Thymus (tissue), 14 donors: ENCODE data around the gene CEP152. TPM values are rescaled to one million over a fixed set of nuclear protein-coding genes. Genes with fewer than 3 reads are reported as not detected.
"Not testable (repeated sequence)": the region's sequence is repeated elsewhere in the genome, so short reads cannot be mapped to it uniquely, and the experiment has no call there.

Experiments
- DNase-seq, 9 donors: peaks; one replicate each; pipeline ENCODE4 v3.0.0-alpha.2; 2013; ENCODE audit warnings: low spot score in 9 of 9, low read depth in 6 of 9, missing footprints in 1 of 9
- H3K27ac ChIP-seq, 2 donors: one replicate each; pipeline ENCODE4 v1.5.1; 2013; ENCODE audit warnings: control low read depth in 1 of 2, low read depth in 1 of 2, low read length in 1 of 2, mild to moderate bottlenecking in 1 of 2, moderate library complexity in 1 of 2
- H3K27me3 ChIP-seq, 2 donors: one replicate each; pipeline ENCODE4 v1.5.1; 2013; ENCODE audit warnings: low read length in 1 of 2; ENCODE audit not compliant: control insufficient read depth in 2 of 2, insufficient read depth in 1 of 2
- H3K36me3 ChIP-seq, 2 donors: one replicate each; pipeline ENCODE4 v1.5.1; 2013; ENCODE audit warnings: low read length in 1 of 2, mild to moderate bottlenecking in 1 of 2, moderate library complexity in 1 of 2; ENCODE audit not compliant: control insufficient read depth in 2 of 2, insufficient read depth in 2 of 2
- H3K4me1 ChIP-seq, 2 donors: one replicate each; pipeline ENCODE4 v1.5.1; 2013; ENCODE audit warnings: low read length in 2 of 2; ENCODE audit not compliant: control insufficient read depth in 2 of 2, insufficient read depth in 2 of 2
- H3K4me3 ChIP-seq, 2 donors: one replicate each; pipeline ENCODE4 v1.5.1; 2013; ENCODE audit warnings: low read length in 2 of 2, control low read depth in 1 of 2, mild to moderate bottlenecking in 1 of 2
- H3K9me3 ChIP-seq, 2 donors: one replicate each; pipeline ENCODE4 v1.5.1; 2013; ENCODE audit warnings: low read length in 1 of 2, mild to moderate bottlenecking in 1 of 2; ENCODE audit not compliant: control insufficient read depth in 2 of 2, insufficient read depth in 1 of 2
- WGBS: extraction: QIAGEN DNeasy Blood & Tissue Kit; methylation state at CpG from one replicate; pipeline ENCODE4 v1.1.7; 2013; 5-methylcytosine and 5-hydroxymethylcytosine counted together
- long read RNA-seq, 10 donors: transcript quantifications; one replicate each; lab custom pipeline, GENCODE V29; 2026
- polyA plus RNA-seq: library from polyadenylated mRNA; stranded (reverse); fragments of 200-250 nt; gene quantifications from one replicate; pipeline ENCODE4 v1.2.3, GENCODE V29; 2013
- total RNA-seq: library from RNA; stranded (reverse); fragments of 120-200 nt; gene quantifications from one replicate; pipeline ENCODE4 v1.2.4, GENCODE V29; 2013
- donor health status: healthy.

Gene CEP152
- total RNA-seq (9.1 TPM), polyA plus RNA-seq (3.0 TPM)
- long read RNA-seq, donor 1 = 0 reads
- long read RNA-seq, donor 2 = 0 reads
- long read RNA-seq, donor 3, partial matches to known transcripts = 8 of 8 reads
- long read RNA-seq, donor 3, other reads (novel, unspliced or antisense) = 0 of 8 reads
- long read RNA-seq, donor 4 = 0 reads
- long read RNA-seq, donor 5, partial matches to known transcripts = 5 of 7 reads
- long read RNA-seq, donor 5, other reads (novel, unspliced or antisense) = 0 of 7 reads
- long read RNA-seq, donor 6 = 0 reads
- long read RNA-seq, donor 7, full-length matches to known transcripts = 1 of 1 reads
- long read RNA-seq, donor 7, partial matches to known transcripts = 0 of 1 reads
- long read RNA-seq, donor 7, other reads (novel, unspliced or antisense) = 0 of 1 reads
- long read RNA-seq, donor 8 = 0 reads
- long read RNA-seq, donor 9, full-length matches to known transcripts = 2 of 2 reads
- long read RNA-seq, donor 9, partial matches to known transcripts = 0 of 2 reads
- long read RNA-seq, donor 9, other reads (novel, unspliced or antisense) = 0 of 2 reads
- long read RNA-seq, donor 10 = 0 reads

- peaks cover 6 to 12% of the 10 kb centered on the region in 2 donors for H3K4me1 ChIP-seq
- WGBS = 1% methylated on average over 51 of the region's 51 CpGs
- peak within 1 kb of the TSS; percentile 70 to 75 for H3K27ac ChIP-seq
- H3K4me3 ChIP-seq = peak within 1 kb of the TSS; percentile 68 to 81
- H3K27me3 ChIP-seq = peaks cover 0 to 2% of the 10 kb centered on the region in 2 donors
- H3K36me3 ChIP-seq = no peaks in the 10 kb centered on the region
- DNase-seq = peak; percentile 96 to 100 (median 99)
- no peaks in the 10 kb centered on the region for H3K9me3 ChIP-seq
Measured at GRCh38 chr15:48810414-48811324, at the start of gene CEP152. TSS of gene CEP152 (minus strand) at chr15:48811069. CDS start at chr15:48805649, 5,420 bp downstream.

- Histone ChIP-seq H3K4me3 (no peak overlapping the region), H3K4me1 (peaks cover 0 to 5% of the 10 kb centered on the region in 2 donors), H3K27me3 (no peaks in the 10 kb centered on the region), H3K9me3 (no peaks in the 10 kb centered on the region), H3K27ac (no peak overlapping the region), H3K36me3 (no peaks in the 10 kb centered on the region)
- 95% methylated on average over 2 of the region's 2 CpGs for WGBS
- DNase-seq = no peak
Measured at GRCh38 chr15:48859426-48859825, 48.6 kb upstream of the CEP152 start.

GRCh38 chr15:48858401-48858800, 47.5 kb upstream of the CEP152 start:
- no peak overlapping the region for H3K4me3 ChIP-seq
- DNase-seq = no peak
- H3K9me3 ChIP-seq = no peaks in the 10 kb centered on the region
- no peak overlapping the region for H3K27ac ChIP-seq
- no peaks in the 10 kb centered on the region for H3K27me3 ChIP-seq
- H3K4me1 ChIP-seq = peaks cover 0 to 5% of the 10 kb centered on the region in 2 donors
- 16% methylated on average over 2 of the region's 2 CpGs for WGBS
- H3K36me3 ChIP-seq = no peaks in the 10 kb centered on the region

- no peak for DNase-seq
- H3K9me3 ChIP-seq = no peaks in the 10 kb centered on the region
- 78% methylated on average over 2 of the region's 2 CpGs for WGBS
Measured at GRCh38 chr15:48856942-48857341, 46.1 kb upstream of the CEP152 start.

GRCh38 chr15:48855501-48856440, 44.9 kb upstream of the CEP152 start:
- WGBS = 84% methylated on average over 6 of the region's 6 CpGs
- Histone ChIP-seq H3K4me3 (no peak overlapping the region), H3K36me3 (no peaks in the 10 kb centered on the region), H3K27me3 (no peaks in the 10 kb centered on the region), H3K27ac (no peak overlapping the region), H3K9me3 (no peaks in the 10 kb centered on the region), H3K4me1 (no peaks in the 10 kb centered on the region)
- no peak for DNase-seq

More at GRCh38 chr15:48856942-48857341, 46.1 kb upstream of the CEP152 start:
- Histone ChIP-seq H3K27ac (no peak overlapping the region), H3K27me3 (no peaks in the 10 kb centered on the region), H3K4me1 (no peaks in the 10 kb centered on the region), H3K4me3 (no peak overlapping the region), H3K36me3 (no peaks in the 10 kb centered on the region)

GRCh38 chr15:48854434-48854833, 43.6 kb upstream of the CEP152 start:
- not testable (repeated sequence) for H3K4me1 ChIP-seq, DNase-seq, H3K27me3 ChIP-seq, H3K4me3 ChIP-seq, H3K36me3 ChIP-seq, H3K27ac ChIP-seq, H3K9me3 ChIP-seq
- WGBS = 98% methylated on average over 3 of the region's 3 CpGs

GRCh38 chr15:48851956-48852355, 41.1 kb upstream of the CEP152 start:
- no peaks in the 10 kb centered on the region for H3K9me3 ChIP-seq
- H3K27me3 ChIP-seq = no peaks in the 10 kb centered on the region
- no peak for DNase-seq

GRCh38 chr15:48850648-48851047, 39.8 kb upstream of the CEP152 start:
- Histone ChIP-seq H3K4me1 (no peaks in the 10 kb centered on the region), H3K27ac (no peak overlapping the region), H3K36me3 (no peaks in the 10 kb centered on the region), H3K9me3 (no peaks in the 10 kb centered on the region), H3K4me3 (no peak overlapping the region), H3K27me3 (no peaks in the 10 kb centered on the region)
- 94% methylated on average over 2 of the region's 2 CpGs for WGBS
- DNase-seq = no peak

More at GRCh38 chr15:48851956-48852355, 41.1 kb upstream of the CEP152 start:
- Histone ChIP-seq H3K4me1 (no peaks in the 10 kb centered on the region), H3K36me3 (no peaks in the 10 kb centered on the region), H3K27ac (no peak overlapping the region), H3K4me3 (no peak overlapping the region)
